ENCODE data around the gene OLFML2B. TPM values are rescaled to one million over a fixed set of nuclear protein-coding genes. Genes with fewer than 3 reads are reported as not detected.

Gene OLFML2B
- total and polyA plus RNA-seq, 4 donors, result 8.0 to 82.6 (median 35.5) TPM

DNA sequence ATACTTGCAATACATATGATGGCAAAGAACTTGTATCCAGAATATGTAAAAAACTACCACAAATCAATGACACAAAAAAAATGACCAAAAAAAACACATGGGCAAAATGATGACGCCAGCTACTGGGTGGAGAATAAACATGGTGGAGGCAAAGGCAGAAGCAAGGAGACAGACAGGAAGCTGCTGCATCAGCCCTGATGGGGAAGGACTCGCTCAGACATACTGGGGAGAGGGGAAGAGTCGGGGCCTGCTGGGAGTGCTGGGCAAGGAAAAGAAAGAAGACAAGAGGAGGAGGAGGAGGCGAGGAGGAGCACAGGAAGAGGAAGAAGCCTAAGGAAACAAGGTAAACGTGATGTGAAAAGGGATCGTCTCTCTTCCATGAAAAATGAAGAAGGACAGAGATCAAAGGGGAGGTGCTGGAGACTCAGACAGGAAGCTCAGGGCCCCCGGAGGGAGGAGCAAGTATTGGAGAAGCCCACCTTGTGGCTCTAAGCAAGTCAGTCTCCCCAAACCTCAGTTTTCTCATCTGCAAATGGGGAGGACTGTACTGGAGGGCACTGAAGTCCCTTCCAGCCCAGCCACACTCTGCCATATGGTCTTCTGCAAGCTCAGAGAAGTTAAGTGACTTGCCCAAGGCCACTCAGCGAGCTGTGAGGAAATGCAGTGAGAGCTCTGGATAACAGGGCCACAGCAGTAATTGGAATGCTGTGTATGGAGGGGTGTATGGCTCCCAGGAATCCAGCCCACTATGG is 24.2 kb downstream of the OLFML2B start:
- Histone ChIP-seq H3K27ac (ENCODE audit: low read depth in 1 of 2, low read length in 2 of 2) (no peak overlapping the region), H3K4me3 (ENCODE audit: low read length in 2 of 2) (no peak overlapping the region), H3K4me1 (ENCODE audit: control insufficient read depth in 1 of 2, insufficient read depth in 2 of 2, low read length in 2 of 2) (no peaks in the 10 kb centered on the region), H3K9me3 (ENCODE audit: control insufficient read depth, low read length) (no peaks in the 10 kb centered on the region), H3K27me3 (ENCODE audit: control insufficient read depth in 1 of 2, insufficient read depth in 2 of 2, low read length in 1 of 2) (no peaks in the 10 kb centered on the region), H3K36me3 (ENCODE audit: control insufficient read depth in 1 of 2, insufficient read depth in 2 of 2, low read length in 1 of 2) (peaks cover 0 to 2% of the 10 kb centered on the region in 2 donors)
- WGBS, 2 donors, result 82 to 83% methylated on average over 8 of the region's 8 CpGs
- ATAC-seq (ENCODE audit: low FRiP score) (no peak), DNase-seq (peak in 1 of 2 donors; percentile 70)
- intact Hi-C loops (cut with DNase I), result no loop called here

DNA sequence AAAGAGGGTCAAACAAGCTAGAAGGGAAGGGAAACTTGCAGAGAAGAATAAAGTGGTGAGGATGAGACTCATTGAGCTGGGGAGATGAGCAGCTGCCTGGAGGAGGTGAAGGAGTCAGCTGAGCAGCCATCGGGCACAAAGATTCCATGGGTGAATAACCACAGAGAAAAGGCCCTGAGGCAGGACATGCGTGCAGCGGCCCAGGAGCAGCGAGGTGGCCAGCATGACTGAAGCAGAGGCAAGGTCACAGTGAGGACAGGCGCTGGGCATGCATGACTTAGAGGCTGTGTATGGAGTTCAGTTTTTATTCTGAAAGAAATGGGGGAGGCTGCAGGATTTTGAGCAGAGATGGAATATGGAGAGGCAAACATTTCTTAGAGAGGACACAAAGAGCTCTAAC is 24.9 kb downstream of the OLFML2B start:
- ATAC-seq (ENCODE audit: low FRiP score) (no peak), DNase-seq (no peak)
- Histone ChIP-seq H3K4me3 (ENCODE audit: low read length in 2 of 2) (no peak overlapping the region), H3K4me1 (ENCODE audit: control insufficient read depth in 1 of 2, insufficient read depth in 2 of 2, low read length in 2 of 2) (no peaks in the 10 kb centered on the region), H3K9me3 (ENCODE audit: control insufficient read depth, low read length) (no peaks in the 10 kb centered on the region), H3K27me3 (ENCODE audit: control insufficient read depth in 1 of 2, insufficient read depth in 2 of 2, low read length in 1 of 2) (no peaks in the 10 kb centered on the region), H3K27ac (ENCODE audit: low read depth in 1 of 2, low read length in 2 of 2) (no peak overlapping the region), H3K36me3 (ENCODE audit: control insufficient read depth in 1 of 2, insufficient read depth in 2 of 2, low read length in 1 of 2) (peaks cover 0 to 2% of the 10 kb centered on the region in 2 donors)
- WGBS, 2 donors, result 89 to 97% methylated on average over 5 of the region's 5 CpGs
- intact Hi-C loops (cut with DNase I), result no loop called here

DNA sequence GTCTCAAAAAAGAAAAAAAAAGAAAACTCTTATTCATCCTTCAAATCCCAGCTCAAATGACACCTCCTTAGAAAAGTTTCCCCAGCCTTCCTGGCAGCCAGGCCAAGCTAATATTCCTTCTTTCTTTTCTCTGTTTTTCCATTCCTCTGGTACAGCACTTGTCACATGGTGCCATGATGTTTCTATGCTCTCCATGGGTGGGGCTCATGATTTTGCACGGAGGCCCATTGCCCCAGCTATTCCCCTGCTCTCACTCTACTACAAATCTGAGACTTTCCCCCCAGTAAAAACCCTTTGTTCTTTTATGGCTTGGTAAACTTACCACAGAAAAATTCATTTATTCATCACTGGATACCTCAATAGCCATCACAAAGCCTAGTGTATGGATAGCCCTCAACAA is 26.5 kb downstream of the OLFML2B start:
- WGBS, 2 donors, result 94 to 100% methylated on average over 1 of the region's 1 CpG
- no peak overlapping the region for H3K4me3 ChIP-seq (ENCODE audit: low read length in 2 of 2)
- H3K36me3 ChIP-seq (ENCODE audit: control insufficient read depth in 1 of 2, insufficient read depth in 2 of 2, low read length in 1 of 2), result peaks cover 0 to 4% of the 10 kb centered on the region in 2 donors
- H3K4me1 ChIP-seq (ENCODE audit: control insufficient read depth in 1 of 2, insufficient read depth in 2 of 2, low read length in 2 of 2), result no peaks in the 10 kb centered on the region
- H3K27me3 ChIP-seq (ENCODE audit: control insufficient read depth in 1 of 2, insufficient read depth in 2 of 2, low read length in 1 of 2), result no peaks in the 10 kb centered on the region
- ATAC-seq (ENCODE audit: low FRiP score) (no peak), DNase-seq (no peak)
- intact Hi-C loops (cut with DNase I), result no loop called here
- H3K9me3 ChIP-seq (ENCODE audit: control insufficient read depth, low read length), result no peaks in the 10 kb centered on the region
- H3K27ac ChIP-seq (ENCODE audit: low read depth in 1 of 2, low read length in 2 of 2), result no peak overlapping the region

GRCh38 chr1:161994175-161994668 is 29.4 kb downstream of the OLFML2B start:
- Histone ChIP-seq H3K9me3 (ENCODE audit: control insufficient read depth, low read length) (no peaks in the 10 kb centered on the region), H3K4me3 (ENCODE audit: low read length in 2 of 2) (no peak overlapping the region), H3K27ac (ENCODE audit: low read depth in 1 of 2, low read length in 2 of 2) (no peak overlapping the region), H3K27me3 (ENCODE audit: control insufficient read depth in 1 of 2, insufficient read depth in 2 of 2, low read length in 1 of 2) (no peaks in the 10 kb centered on the region), H3K36me3 (ENCODE audit: control insufficient read depth in 1 of 2, insufficient read depth in 2 of 2, low read length in 1 of 2) (peaks cover 0 to 1% of the 10 kb centered on the region in 2 donors), H3K4me1 (ENCODE audit: control insufficient read depth in 1 of 2, insufficient read depth in 2 of 2, low read length in 2 of 2) (no peaks in the 10 kb centered on the region)
- DNase-seq (peak; percentile 79 to 84), ATAC-seq (ENCODE audit: low FRiP score) (peak; percentile 53)
- WGBS, 2 donors, result 44 to 65% methylated on average over 9 of the region's 9 CpGs
- intact Hi-C loops (cut with DNase I), result no loop called here

- intact Hi-C loops (cut with DNase I), result no loop called here
- no peaks in the 10 kb centered on the region for H3K27me3 ChIP-seq (ENCODE audit: control insufficient read depth in 1 of 2, insufficient read depth in 2 of 2, low read length in 1 of 2)
- ATAC-seq (ENCODE audit: low FRiP score) (no peak), DNase-seq (no peak)
- no peaks in the 10 kb centered on the region for H3K4me1 ChIP-seq (ENCODE audit: control insufficient read depth in 1 of 2, insufficient read depth in 2 of 2, low read length in 2 of 2)
- H3K36me3 ChIP-seq (ENCODE audit: control insufficient read depth in 1 of 2, insufficient read depth in 2 of 2, low read length in 1 of 2), result peaks cover 0 to 1% of the 10 kb centered on the region in 2 donors
- H3K9me3 ChIP-seq (ENCODE audit: control insufficient read depth, low read length), result no peaks in the 10 kb centered on the region
- WGBS, 2 donors, result 88 to 89% methylated on average over 11 of the region's 11 CpGs
- H3K27ac ChIP-seq (ENCODE audit: low read depth in 1 of 2, low read length in 2 of 2), result no peak overlapping the region
- no peak overlapping the region for H3K4me3 ChIP-seq (ENCODE audit: low read length in 2 of 2)
These were observed 30.1 kb downstream of the OLFML2B start for GRCh38 chr1:161993576-161993975.

DNA sequence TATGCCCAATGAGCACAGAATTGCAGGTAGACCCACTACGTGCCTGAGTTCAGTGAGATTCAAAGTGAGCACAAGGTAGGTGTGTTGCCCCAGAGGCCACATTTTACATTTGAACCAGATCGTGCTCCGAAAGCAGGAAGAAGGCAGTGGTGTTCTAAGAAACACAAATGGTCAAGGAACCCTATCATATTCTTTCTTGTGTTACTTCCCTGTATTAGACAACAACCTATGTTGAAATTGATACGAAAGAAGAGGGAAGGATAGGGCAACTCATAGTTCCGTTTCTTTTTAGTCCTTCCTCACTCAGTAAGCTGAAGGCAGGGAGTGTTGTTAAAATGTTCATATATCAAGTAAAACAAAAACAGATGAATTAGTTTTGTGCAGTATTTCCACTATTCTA is 33.9 kb downstream of the OLFML2B start:
- H3K27me3 ChIP-seq (ENCODE audit: control insufficient read depth in 1 of 2, insufficient read depth in 2 of 2, low read length in 1 of 2), result no peaks in the 10 kb centered on the region
- ATAC-seq (ENCODE audit: low FRiP score), result no peak
- H3K27ac ChIP-seq (ENCODE audit: low read depth in 1 of 2, low read length in 2 of 2), result no peak overlapping the region
- no peak overlapping the region for H3K4me3 ChIP-seq (ENCODE audit: low read length in 2 of 2)
- 94 to 96% methylated on average over 5 of the region's 5 CpGs for WGBS, 2 donors
- peaks cover 0 to 6% of the 10 kb centered on the region in 2 donors for H3K36me3 ChIP-seq (ENCODE audit: control insufficient read depth in 1 of 2, insufficient read depth in 2 of 2, low read length in 1 of 2)
- H3K9me3 ChIP-seq (ENCODE audit: control insufficient read depth, low read length), result peaks cover 2% of the 10 kb centered on the region
- intact Hi-C loops (cut with DNase I), result no loop called here
- H3K4me1 ChIP-seq (ENCODE audit: control insufficient read depth in 1 of 2, insufficient read depth in 2 of 2, low read length in 2 of 2), result no peaks in the 10 kb centered on the region
- no peak for DNase-seq

GRCh38 chr1:161989108-161989507 is 34.6 kb downstream of the OLFML2B start:
- H3K27me3 ChIP-seq (ENCODE audit: control insufficient read depth in 1 of 2, insufficient read depth in 2 of 2, low read length in 1 of 2), result no peaks in the 10 kb centered on the region
- no peak overlapping the region for H3K27ac ChIP-seq (ENCODE audit: low read depth in 1 of 2, low read length in 2 of 2)
- intact Hi-C loops (cut with DNase I), result no loop called here
- peaks cover 2% of the 10 kb centered on the region for H3K9me3 ChIP-seq (ENCODE audit: control insufficient read depth, low read length)
- DNase-seq (no peak), ATAC-seq (ENCODE audit: low FRiP score) (no peak)
- H3K4me1 ChIP-seq (ENCODE audit: control insufficient read depth in 1 of 2, insufficient read depth in 2 of 2, low read length in 2 of 2), result no peaks in the 10 kb centered on the region
- H3K36me3 ChIP-seq (ENCODE audit: control insufficient read depth in 1 of 2, insufficient read depth in 2 of 2, low read length in 1 of 2), result peaks cover 0 to 6% of the 10 kb centered on the region in 2 donors
- no peak overlapping the region for H3K4me3 ChIP-seq (ENCODE audit: low read length in 2 of 2)

DNA sequence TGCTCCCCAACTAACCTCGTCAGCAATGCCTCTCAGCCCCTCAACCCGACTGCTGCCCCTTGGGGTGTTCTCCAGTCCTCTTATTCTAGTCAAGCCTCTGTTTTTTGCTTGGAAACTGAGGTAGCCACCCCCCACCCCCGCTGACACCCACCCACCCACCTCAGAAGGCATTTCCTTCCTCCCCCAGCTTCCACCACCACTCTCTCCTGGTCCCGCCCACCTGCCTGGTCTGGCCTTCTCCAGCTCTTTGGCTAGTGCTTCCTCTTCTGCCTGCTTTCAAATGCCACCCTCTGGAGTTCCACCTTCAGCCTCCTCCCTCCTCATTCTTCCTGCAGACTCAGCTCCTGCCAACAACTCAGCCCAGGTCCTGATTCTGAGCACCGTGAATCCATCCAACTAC is 35.3 kb downstream of the OLFML2B start:
- Histone ChIP-seq H3K27me3 (ENCODE audit: control insufficient read depth in 1 of 2, insufficient read depth in 2 of 2, low read length in 1 of 2) (no peaks in the 10 kb centered on the region), H3K4me1 (ENCODE audit: control insufficient read depth in 1 of 2, insufficient read depth in 2 of 2, low read length in 2 of 2) (no peaks in the 10 kb centered on the region), H3K4me3 (ENCODE audit: low read length in 2 of 2) (no peak overlapping the region), H3K9me3 (ENCODE audit: control insufficient read depth, low read length) (peaks cover 2% of the 10 kb centered on the region), H3K27ac (ENCODE audit: low read depth in 1 of 2, low read length in 2 of 2) (no peak overlapping the region), H3K36me3 (ENCODE audit: control insufficient read depth in 1 of 2, insufficient read depth in 2 of 2, low read length in 1 of 2) (peaks cover 0 to 8% of the 10 kb centered on the region in 2 donors)
- intact Hi-C loops (cut with DNase I), result no loop called here
- DNase-seq (no peak), ATAC-seq (ENCODE audit: low FRiP score) (no peak)
- 70% methylated on average over 4 to 5 of the region's 5 CpGs for WGBS, 2 donors

GRCh38 chr1:161987872-161988271 is 35.8 kb downstream of the OLFML2B start:
- Histone ChIP-seq H3K4me3 (ENCODE audit: low read length in 2 of 2) (no peak overlapping the region), H3K27ac (ENCODE audit: low read depth in 1 of 2, low read length in 2 of 2) (no peak overlapping the region), H3K9me3 (ENCODE audit: control insufficient read depth, low read length) (peaks cover 2% of the 10 kb centered on the region), H3K27me3 (ENCODE audit: control insufficient read depth in 1 of 2, insufficient read depth in 2 of 2, low read length in 1 of 2) (no peaks in the 10 kb centered on the region), H3K36me3 (ENCODE audit: control insufficient read depth in 1 of 2, insufficient read depth in 2 of 2, low read length in 1 of 2) (peaks cover 0 to 8% of the 10 kb centered on the region in 2 donors), H3K4me1 (ENCODE audit: control insufficient read depth in 1 of 2, insufficient read depth in 2 of 2, low read length in 2 of 2) (no peaks in the 10 kb centered on the region)
- WGBS, 2 donors, result 94 to 95% methylated on average over 5 of the region's 5 CpGs
- DNase-seq (no peak), ATAC-seq (ENCODE audit: low FRiP score) (no peak)
- intact Hi-C loops (cut with DNase I), result no loop called here

Measured in aorta (tissue), 5 donors.